ENCODE measurements around the gene SYNE1. TPM values are rescaled to one million over a fixed set of nuclear protein-coding genes. Genes with fewer than 3 reads are reported as not detected.

SYNE1 gene
- total and polyA plus RNA-seq, 10 donors = 27.8 to 336 (median 247) TPM

- WGBS, 5 donors = 90 to 100% (median 94%) methylated on average over 2 of the region's 2 CpGs
- intact Hi-C loops (cut with DNase I; ENCODE audit: low total_unique reads) = no loop called here
Observed at GRCh38 chr6:152372945-152373344, 264.2 kb downstream of the SYNE1 start.

GRCh38 chr6:152371775-152372174 lies 265.4 kb downstream of the SYNE1 start:
- Histone ChIP-seq H3K4me1 (peaks cover 0 to 12% (median 0%) of the 10 kb centered on the region in 6 donors), H3K4me3 (no peak overlapping the region), H3K36me3 (peaks cover 0 to 90% (median 11%) of the 10 kb centered on the region in 6 donors), H3K27me3 (replicated peaks in 1 of 7) (no peaks in the 10 kb centered on the region), H3K9me3 (no peaks in the 10 kb centered on the region), H3K27ac (no peak overlapping the region)
- TF ChIP-seq POLR2A (IDR thresholded peaks at IDR 0.05) = no peak
- TF ChIP-seq CTCF (IDR thresholded peaks at IDR 0.05 in 8 of 11, conservative IDR thresholded peaks at IDR 0.05 in 3 of 11) = no peak
- no peak for TF ChIP-seq POLR2AphosphoS5 (IDR thresholded peaks at IDR 0.05)
- intact Hi-C loops (cut with DNase I; ENCODE audit: low total_unique reads) = no loop called here
- no peak for DNase-seq

More at GRCh38 chr6:152372945-152373344, 264.2 kb downstream of the SYNE1 start:
- no peak for TF ChIP-seq CTCF (IDR thresholded peaks at IDR 0.05 in 8 of 11, conservative IDR thresholded peaks at IDR 0.05 in 3 of 11)
- no peak for TF ChIP-seq POLR2A (IDR thresholded peaks at IDR 0.05)
- TF ChIP-seq POLR2AphosphoS5 (IDR thresholded peaks at IDR 0.05) = no peak
- DNase-seq = no peak
- H3K36me3 ChIP-seq = peaks cover 0 to 83% (median 6%) of the 10 kb centered on the region in 6 donors
- no peak overlapping the region for H3K27ac ChIP-seq
- H3K27me3 ChIP-seq (replicated peaks in 1 of 7) = no peaks in the 10 kb centered on the region
- H3K4me1 ChIP-seq = peaks cover 0 to 12% (median 0%) of the 10 kb centered on the region in 6 donors
- H3K4me3 ChIP-seq = no peak overlapping the region
- H3K9me3 ChIP-seq = no peaks in the 10 kb centered on the region

- Histone ChIP-seq H3K4me1 (peaks cover 0 to 12% (median 0%) of the 10 kb centered on the region in 6 donors), H3K27ac (peak overlapping the region in 6 of 8 donors; percentile 36 to 72 (median 42)), H3K4me3 (peak overlapping the region in 1 of 8 donors; percentile 24), H3K27me3 (replicated peaks in 1 of 7) (no peaks in the 10 kb centered on the region), H3K9me3 (no peaks in the 10 kb centered on the region), H3K36me3 (peaks cover 0 to 89% (median 12%) of the 10 kb centered on the region in 6 donors)
- no peak for TF ChIP-seq POLR2A (IDR thresholded peaks at IDR 0.05)
- peak in 1 of 3 donors; percentile 26 for TF ChIP-seq POLR2AphosphoS5 (IDR thresholded peaks at IDR 0.05)
- no peak for TF ChIP-seq CTCF (IDR thresholded peaks at IDR 0.05 in 8 of 11, conservative IDR thresholded peaks at IDR 0.05 in 3 of 11)
- DNase-seq = no peak
- intact Hi-C loops (cut with DNase I; ENCODE audit: low total_unique reads) = no loop called here
- 56 to 77% (median 70%) methylated on average over 20 of the region's 20 CpGs for WGBS, 5 donors
Observed at GRCh38 chr6:152368751-152369624, 268.2 kb downstream of the SYNE1 start.

- Histone ChIP-seq H3K4me3 (no peak overlapping the region), H3K4me1 (peaks cover 0 to 12% (median 0%) of the 10 kb centered on the region in 6 donors), H3K36me3 (peaks cover 0 to 93% (median 25%) of the 10 kb centered on the region in 6 donors), H3K27ac (no peak overlapping the region), H3K27me3 (replicated peaks in 1 of 7) (no peaks in the 10 kb centered on the region), H3K9me3 (no peaks in the 10 kb centered on the region)
- 57 to 79% (median 65%) methylated on average over 2 of the region's 2 CpGs for WGBS, 5 donors
- intact Hi-C loops (cut with DNase I; ENCODE audit: low total_unique reads) = no loop called here
- no peak for DNase-seq
- TF ChIP-seq POLR2A (IDR thresholded peaks at IDR 0.05) (no peak), POLR2AphosphoS5 (IDR thresholded peaks at IDR 0.05) (no peak), CTCF (IDR thresholded peaks at IDR 0.05 in 8 of 11, conservative IDR thresholded peaks at IDR 0.05 in 3 of 11) (no peak)
Observed at GRCh38 chr6:152364866-152365265, 272.3 kb downstream of the SYNE1 start.
